Forelimb muscle (tissue), 1 donor: Measurements from ENCODE around the gene KRTAP25-1. TPM values are rescaled to one million over a fixed set of nuclear protein-coding genes. Genes with fewer than 3 reads are reported as not detected.

Source experiments
- DNase-seq: peaks from one replicate; pipeline ENCODE4 v3.0.0-alpha.2; 2013; ENCODE audit warnings: low read depth
- polyA plus RNA-seq: library from polyadenylated mRNA; unstranded; fragments of 120-200 nt; gene quantifications from one replicate; pipeline ENCODE4 v1.2.1, GENCODE V29; 2013; ENCODE audit not compliant: insufficient read length

KRTAP25-1 gene
- polyA plus RNA-seq, 1 donor = not detected

- no peak for DNase-seq
Observed at GRCh38 chr21:30249936-30250335, 39.4 kb downstream of the KRTAP25-1 start.

GRCh38 chr21:30248844-30249243 lies 40.5 kb downstream of the KRTAP25-1 start:
- no peak for DNase-seq

- no peak for DNase-seq
Observed at GRCh38 chr21:30245061-30245460, 44.3 kb downstream of the KRTAP25-1 start.

- DNase-seq = no peak
Observed at GRCh38 chr21:30243691-30244090, 45.6 kb downstream of the KRTAP25-1 start.

GRCh38 chr21:30240661-30241060 lies 48.7 kb downstream of the KRTAP25-1 start:
- no peak for DNase-seq

Other genes starting within 250 kb of the KRTAP25-1 start
- gene CLDN17, start 122.7 kb downstream of the KRTAP25-1 start, polyA plus RNA-seq = not detected
- gene CLDN8, start 73.4 kb downstream of the KRTAP25-1 start, polyA plus RNA-seq = not detected
- gene KRTAP24-1, start 6.6 kb downstream of the KRTAP25-1 start, polyA plus RNA-seq = not detected
- gene KRTAP26-1, start 30.8 kb upstream of the KRTAP25-1 start, polyA plus RNA-seq = not detected
- not detected for gene KRTAP27-1, start 48.2 kb upstream of the KRTAP25-1 start, polyA plus RNA-seq
- not detected for gene KRTAP23-1, start 59.1 kb upstream of the KRTAP25-1 start, polyA plus RNA-seq
- not detected for gene KRTAP13-2, start 82.8 kb upstream of the KRTAP25-1 start, polyA plus RNA-seq
- not detected for gene KRTAP13-1, start 106.5 kb upstream of the KRTAP25-1 start, polyA plus RNA-seq
- gene KRTAP13-3, start 136.4 kb upstream of the KRTAP25-1 start, polyA plus RNA-seq = not detected
- not detected for gene KRTAP13-4, start 140.7 kb upstream of the KRTAP25-1 start, polyA plus RNA-seq
- not detected for gene KRTAP15-1, start 150.8 kb upstream of the KRTAP25-1 start, polyA plus RNA-seq
- not detected for gene KRTAP19-1, start 190.9 kb upstream of the KRTAP25-1 start, polyA plus RNA-seq
- gene KRTAP19-2, start 197.9 kb upstream of the KRTAP25-1 start, polyA plus RNA-seq = not detected
- gene KRTAP19-3, start 202.5 kb upstream of the KRTAP25-1 start, polyA plus RNA-seq = not detected
- gene KRTAP19-4, start 207.7 kb upstream of the KRTAP25-1 start, polyA plus RNA-seq = not detected
- not detected for gene KRTAP19-5, start 212.6 kb upstream of the KRTAP25-1 start, polyA plus RNA-seq